OCI-LY7 (cell line): ENCODE results near the gene RRBP1. TPM values are rescaled to one million over a fixed set of nuclear protein-coding genes. Genes with fewer than 3 reads are reported as not detected.

Experiments used
- BruUV-seq: library from RNA; stranded (reverse); fragments of 400-500 nt; replicated peaks from 2 replicates; lab custom pipeline; 2021; lab: Mats Ljungman, UMichigan
- CTCF ChIA-PET: fragments of 300-600 bp; sonication (Branson Sonifier 250); formaldehyde crosslinking; loops from one replicate; lab custom pipeline; 2022; ENCODE audit warnings: antibody characterized with exemption; ENCODE audit not compliant: unreplicated experiment; lab: Charles Lee
- POLR2A ChIA-PET: fragments of 300-600 bp; sonication (Branson Sonifier 250); formaldehyde crosslinking; loops from one replicate; lab custom pipeline; 2022; ENCODE audit warnings: antibody characterized with exemption; lab: Charles Lee
- DNase-seq: peaks from one replicate; pipeline ENCODE4 v3.0.0-alpha.2; 2015; ENCODE audit warnings: low spot score
- H2AFZ ChIP-seq: fragments of 200-600 bp; sonication (generic), shearing (Covaris generic); 2 replicates; pipeline ENCODE4 v1.6.1; 2014; ENCODE audit warnings: mild to moderate bottlenecking, antibody characterized with exemption, low read length, moderate library complexity
- H3K27ac ChIP-seq: fragments of 200-600 bp; sonication (generic); 2 replicates; pipeline ENCODE4 v1.5.1; 2014; ENCODE audit warnings: mixed run types, low read depth, mild to moderate bottlenecking, moderate library complexity, low read length, inconsistent platforms; ENCODE audit not compliant: poor library complexity, severe bottlenecking
- H3K36me3 ChIP-seq: fragments of 200-600 bp; sonication (generic); 2 replicates; pipeline ENCODE4 v1.6.1; 2014; ENCODE audit warnings: mild to moderate bottlenecking, antibody characterized with exemption, low read length, moderate library complexity, mixed read lengths; ENCODE audit not compliant: insufficient read depth
- H3K4me1 ChIP-seq: fragments of 200-600 bp; sonication (generic); 2 replicates; pipeline ENCODE4 v1.5.1; 2014; ENCODE audit warnings: mild to moderate bottlenecking, low read length; ENCODE audit not compliant: insufficient read depth, poor library complexity, severe bottlenecking
- H3K4me2 ChIP-seq: fragments of 200-600 bp; sonication (generic); 2 replicates; pipeline ENCODE4 v1.6.1; 2014; ENCODE audit warnings: mild to moderate bottlenecking, low read length
- H3K4me3 ChIP-seq: fragments of 200-600 bp; sonication (generic); 2 replicates; pipeline ENCODE4 v1.5.1; 2014; ENCODE audit warnings: mild to moderate bottlenecking, low read depth, low read length; ENCODE audit not compliant: poor library complexity, severe bottlenecking
- H3K79me2 ChIP-seq: fragments of 200-600 bp; sonication (generic); 2 replicates; pipeline ENCODE4 v1.6.1; 2016; ENCODE audit warnings: low read depth, mild to moderate bottlenecking, low read length, moderate library complexity, mixed read lengths; ENCODE audit not compliant: insufficient read depth
- H3K9me2 ChIP-seq: fragments of 200-600 bp; sonication (generic); 2 replicates; pipeline ENCODE4 v1.6.1; 2016; ENCODE audit warnings: mild to moderate bottlenecking, low read length, mixed read lengths; ENCODE audit not compliant: insufficient read depth
- H3K9me3 ChIP-seq: fragments of 200-600 bp; sonication (generic); 2 replicates; pipeline ENCODE4 v1.6.1; 2014; ENCODE audit warnings: mild to moderate bottlenecking, mixed run types, low read length, mixed read lengths
- H4K20me1 ChIP-seq: fragments of 200-600 bp; sonication (generic); 2 replicates; pipeline ENCODE4 v1.6.1; 2014; ENCODE audit warnings: mild to moderate bottlenecking, antibody characterized with exemption, low read length, moderate library complexity, mixed read lengths; ENCODE audit not compliant: insufficient read depth
- EZH2phosphoT487 ChIP-seq: fragments of 200-600 bp; sonication (generic); IDR thresholded peaks from 2 replicates; pipeline ENCODE4 v1.6.1; 2018; ENCODE audit warnings: low read depth, borderline replicate concordance, mild to moderate bottlenecking, mixed run types, antibody characterized with exemption, low read length, moderate library complexity, mixed read lengths
- intact Hi-C: fragments of 100-400 bp; cut with micrococcal nuclease; formaldehyde crosslinking; loops from one replicate; pipeline ENCODE4 v1.10.0; 2022; ENCODE audit not compliant: unreplicated experiment
- total RNA-seq, 2 experiments: library from RNA; depleted of rRNA in 1 of 2; stranded (reverse); fragments of >200 nt in 1 of 2; shearing (Covaris generic) in 1 of 2; gene quantifications; 2 replicates each; pipeline ENCODE4 v1.2.3, GENCODE V29; 2014 to 2022
- TF ChIP-seq, protein P1 (sequence below): fragments of 200-600 bp; sonication (generic); conservative IDR thresholded peaks from 2 replicates; pipeline ENCODE4 v1.5.1; 2014; ENCODE audit warnings: mild to moderate bottlenecking, antibody characterized with exemption, low read length, moderate library complexity, mixed read lengths

Gene RRBP1
- total RNA-seq, 2 experiments from 2014 or later = 13.6 to 46.3 TPM

DNA sequence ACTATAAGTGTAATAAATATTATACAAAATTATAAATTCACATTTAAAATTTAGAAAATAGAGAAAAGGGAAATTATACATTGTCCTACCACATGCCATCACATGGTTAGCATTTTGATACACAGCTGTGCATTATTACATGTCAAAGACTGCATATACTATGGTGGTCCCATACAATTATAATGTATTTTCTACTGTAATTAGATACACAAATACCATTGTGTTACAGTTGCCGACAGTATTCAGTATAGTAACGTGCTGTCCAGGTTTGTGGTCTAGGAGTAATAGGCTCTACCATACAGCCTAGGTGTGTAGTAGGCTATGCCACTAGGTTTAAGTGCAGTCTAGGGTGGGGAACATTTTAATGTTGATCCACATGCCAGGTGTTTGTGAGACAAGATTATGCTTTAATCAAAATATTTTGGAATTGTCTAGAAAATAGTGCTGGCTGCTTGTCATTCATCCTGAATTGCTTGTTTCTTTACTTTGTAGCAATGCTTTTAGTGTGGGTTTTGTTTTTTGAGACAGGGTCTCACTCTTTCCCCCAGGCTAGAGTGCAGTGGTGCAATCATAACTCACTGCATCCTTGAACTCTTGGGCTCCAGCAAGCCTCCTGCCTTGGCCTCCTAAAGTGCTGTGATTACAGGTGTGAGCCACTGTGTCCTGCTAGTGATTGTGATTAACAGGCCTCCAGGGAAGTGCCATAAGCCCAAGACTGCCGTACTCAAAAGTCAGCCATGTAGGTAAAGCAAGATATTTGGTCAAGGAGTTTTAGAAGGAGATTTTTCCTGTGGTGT, 73.1 kb downstream of the RRBP1 start:
- Histone ChIP-seq H3K27ac (no peak overlapping the region), H2AFZ (no peak overlapping the region), H3K79me2 (no peaks in the 10 kb centered on the region), H3K4me1 (no peaks in the 10 kb centered on the region), H3K9me2 (no peaks in the 10 kb centered on the region), H3K4me2 (no peak overlapping the region), H4K20me1 (no peaks in the 10 kb centered on the region), H3K36me3 (no peaks in the 10 kb centered on the region), H3K4me3 (no peak overlapping the region), H3K9me3 (no peaks in the 10 kb centered on the region)
- ChIA-PET CTCF (no interaction called here), POLR2A (no interaction called here)
- TF ChIP-seq EZH2phosphoT487 = no peak
- DNase-seq = no peak
- intact Hi-C loops = no loop called here
- no TSS peak for BruUV-seq

DNA sequence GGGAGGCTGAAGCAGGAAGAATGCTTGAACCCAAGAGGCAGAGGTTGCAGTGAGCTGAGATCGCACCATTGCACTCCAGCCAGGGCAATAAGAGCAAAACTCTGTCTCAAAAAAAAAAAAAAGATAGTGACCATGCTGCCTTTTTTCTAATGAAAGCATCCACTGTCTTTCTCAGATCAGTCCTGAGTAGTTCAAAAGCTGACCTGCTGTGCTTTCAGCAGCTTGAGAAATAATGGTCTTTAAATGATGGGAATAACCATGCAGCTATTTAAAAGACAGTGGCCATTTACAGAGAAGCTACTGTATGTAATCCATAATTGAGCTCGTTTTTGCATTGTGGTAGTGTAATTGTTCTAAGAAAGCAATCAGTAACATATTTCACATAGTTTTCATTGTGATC, 76.0 kb downstream of the RRBP1 start:
- Histone ChIP-seq H3K36me3 (no peaks in the 10 kb centered on the region), H2AFZ (no peak overlapping the region), H3K79me2 (no peaks in the 10 kb centered on the region), H3K4me3 (no peak overlapping the region), H4K20me1 (no peaks in the 10 kb centered on the region), H3K4me1 (no peaks in the 10 kb centered on the region), H3K9me2 (no peaks in the 10 kb centered on the region), H3K9me3 (no peaks in the 10 kb centered on the region), H3K27ac (no peak overlapping the region), H3K4me2 (no peak overlapping the region)
- no peak for TF ChIP-seq EZH2phosphoT487
- TF ChIP-seq, protein P1, sequence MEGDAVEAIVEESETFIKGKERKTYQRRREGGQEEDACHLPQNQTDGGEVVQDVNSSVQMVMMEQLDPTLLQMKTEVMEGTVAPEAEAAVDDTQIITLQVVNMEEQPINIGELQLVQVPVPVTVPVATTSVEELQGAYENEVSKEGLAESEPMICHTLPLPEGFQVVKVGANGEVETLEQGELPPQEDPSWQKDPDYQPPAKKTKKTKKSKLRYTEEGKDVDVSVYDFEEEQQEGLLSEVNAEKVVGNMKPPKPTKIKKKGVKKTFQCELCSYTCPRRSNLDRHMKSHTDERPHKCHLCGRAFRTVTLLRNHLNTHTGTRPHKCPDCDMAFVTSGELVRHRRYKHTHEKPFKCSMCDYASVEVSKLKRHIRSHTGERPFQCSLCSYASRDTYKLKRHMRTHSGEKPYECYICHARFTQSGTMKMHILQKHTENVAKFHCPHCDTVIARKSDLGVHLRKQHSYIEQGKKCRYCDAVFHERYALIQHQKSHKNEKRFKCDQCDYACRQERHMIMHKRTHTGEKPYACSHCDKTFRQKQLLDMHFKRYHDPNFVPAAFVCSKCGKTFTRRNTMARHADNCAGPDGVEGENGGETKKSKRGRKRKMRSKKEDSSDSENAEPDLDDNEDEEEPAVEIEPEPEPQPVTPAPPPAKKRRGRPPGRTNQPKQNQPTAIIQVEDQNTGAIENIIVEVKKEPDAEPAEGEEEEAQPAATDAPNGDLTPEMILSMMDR = no peak
- ChIA-PET POLR2A (interaction anchor here (1.2 kb wide), 1 partner anchor 35 kb away, joined by 3 read pairs; no protein-coding TSS in a partner anchor), CTCF (no interaction called here)
- DNase-seq = no peak
- intact Hi-C loops = no loop called here
- BruUV-seq = no TSS peak

DNA sequence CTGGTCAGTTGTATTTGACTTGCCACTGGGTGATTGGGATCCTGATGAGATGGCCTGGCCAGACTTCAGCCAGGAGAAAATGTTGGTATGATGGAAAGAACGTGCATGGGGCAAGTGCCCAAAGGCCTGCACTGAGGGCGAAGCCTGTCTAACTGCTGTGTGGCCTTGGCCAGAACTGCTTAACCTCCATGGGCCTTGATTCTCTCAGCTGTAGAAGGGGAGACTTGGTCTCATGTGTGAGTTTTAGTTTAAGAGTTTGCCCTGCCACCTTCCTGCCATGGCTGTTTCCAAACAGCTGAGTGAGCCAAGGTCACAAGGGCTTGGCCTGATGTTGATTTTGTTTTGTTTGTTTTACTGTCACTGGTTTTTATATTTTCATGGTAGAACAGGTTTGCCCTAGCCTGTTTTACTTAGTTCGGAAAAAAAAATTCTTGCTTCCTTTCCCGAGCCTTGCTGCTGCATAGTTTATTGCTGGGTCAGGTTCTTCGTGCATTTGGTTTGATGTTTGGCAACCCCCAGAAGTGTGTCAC, 76.8 kb downstream of the RRBP1 start:
- H3K4me1 ChIP-seq = no peaks in the 10 kb centered on the region
- no peaks in the 10 kb centered on the region for H3K9me2 ChIP-seq
- no TSS peak for BruUV-seq
- intact Hi-C loops = no loop called here
- POLR2A ChIA-PET = no interaction called here
- no peak overlapping the region for H3K4me2 ChIP-seq
- no peak for DNase-seq
- no peak overlapping the region for H2AFZ ChIP-seq
- no peaks in the 10 kb centered on the region for H3K79me2 ChIP-seq
- H3K4me3 ChIP-seq = no peak overlapping the region
- no peaks in the 10 kb centered on the region for H3K36me3 ChIP-seq
- CTCF ChIA-PET = no interaction called here
- H4K20me1 ChIP-seq = no peaks in the 10 kb centered on the region
- no peak overlapping the region for H3K27ac ChIP-seq
- no peaks in the 10 kb centered on the region for H3K9me3 ChIP-seq
- no peak for TF ChIP-seq EZH2phosphoT487
- TF ChIP-seq, protein P1 = no peak
